Measurements from ENCODE around the gene UNC5A. TPM values are rescaled to one million over a fixed set of nuclear protein-coding genes. Genes with fewer than 3 reads are reported as not detected.

The UNC5A gene
- total RNA-seq, 1 donor from 2014 or later, result not detected

GRCh38 chr5:176816791-176817347, 6.5 kb downstream of the UNC5A start:
- H3K9me3 ChIP-seq, result no peaks in the 10 kb centered on the region
- TF ChIP-seq POLR2A (IDR thresholded peaks at IDR 0.05) (no peak), POLR2AphosphoS5 (IDR thresholded peaks at IDR 0.05; ENCODE audit: insufficient read depth in 1 of 2, low read depth in 1 of 2) (no peak)
- TF ChIP-seq, protein P1, sequence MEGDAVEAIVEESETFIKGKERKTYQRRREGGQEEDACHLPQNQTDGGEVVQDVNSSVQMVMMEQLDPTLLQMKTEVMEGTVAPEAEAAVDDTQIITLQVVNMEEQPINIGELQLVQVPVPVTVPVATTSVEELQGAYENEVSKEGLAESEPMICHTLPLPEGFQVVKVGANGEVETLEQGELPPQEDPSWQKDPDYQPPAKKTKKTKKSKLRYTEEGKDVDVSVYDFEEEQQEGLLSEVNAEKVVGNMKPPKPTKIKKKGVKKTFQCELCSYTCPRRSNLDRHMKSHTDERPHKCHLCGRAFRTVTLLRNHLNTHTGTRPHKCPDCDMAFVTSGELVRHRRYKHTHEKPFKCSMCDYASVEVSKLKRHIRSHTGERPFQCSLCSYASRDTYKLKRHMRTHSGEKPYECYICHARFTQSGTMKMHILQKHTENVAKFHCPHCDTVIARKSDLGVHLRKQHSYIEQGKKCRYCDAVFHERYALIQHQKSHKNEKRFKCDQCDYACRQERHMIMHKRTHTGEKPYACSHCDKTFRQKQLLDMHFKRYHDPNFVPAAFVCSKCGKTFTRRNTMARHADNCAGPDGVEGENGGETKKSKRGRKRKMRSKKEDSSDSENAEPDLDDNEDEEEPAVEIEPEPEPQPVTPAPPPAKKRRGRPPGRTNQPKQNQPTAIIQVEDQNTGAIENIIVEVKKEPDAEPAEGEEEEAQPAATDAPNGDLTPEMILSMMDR (IDR thresholded peaks at IDR 0.05), result no peak
- no peaks in the 10 kb centered on the region for H3K27me3 ChIP-seq
- peak overlapping the region in 1 of 2 donors; percentile 33 for H3K4me3 ChIP-seq
- peaks cover 17% of the 10 kb centered on the region for H3K4me1 ChIP-seq
- H3K27ac ChIP-seq, result no peak overlapping the region
- DNase-seq (ENCODE audit: extremely low spot score in 2 of 2), result no peak
- intact Hi-C loops (cut with DNase I), result no loop called here
- no peaks in the 10 kb centered on the region for H3K36me3 ChIP-seq

GRCh38 chr5:176817369-176817840, 7.0 kb downstream of the UNC5A start:
- TF ChIP-seq, protein P1 (IDR thresholded peaks at IDR 0.05), result no peak
- TF ChIP-seq POLR2AphosphoS5 (IDR thresholded peaks at IDR 0.05; ENCODE audit: insufficient read depth in 1 of 2, low read depth in 1 of 2), result no peak
- TF ChIP-seq POLR2A (IDR thresholded peaks at IDR 0.05), result no peak
- intact Hi-C loops (cut with DNase I), result no loop called here
- Histone ChIP-seq H3K9me3 (no peaks in the 10 kb centered on the region), H3K27ac (no peak overlapping the region), H3K4me3 (peak overlapping the region; percentile 21 to 33), H3K4me1 (peaks cover 17% of the 10 kb centered on the region), H3K27me3 (no peaks in the 10 kb centered on the region), H3K36me3 (no peaks in the 10 kb centered on the region)
- no peak for DNase-seq (ENCODE audit: extremely low spot score in 2 of 2)

- intact Hi-C loops (cut with DNase I), result no loop called here
- Histone ChIP-seq H3K4me3 (peak overlapping the region; percentile 21 to 33), H3K36me3 (no peaks in the 10 kb centered on the region), H3K9me3 (no peaks in the 10 kb centered on the region), H3K4me1 (peaks cover 17% of the 10 kb centered on the region), H3K27me3 (no peaks in the 10 kb centered on the region), H3K27ac (no peak overlapping the region)
- no peak for TF ChIP-seq POLR2A (IDR thresholded peaks at IDR 0.05)
- no peak for TF ChIP-seq POLR2AphosphoS5 (IDR thresholded peaks at IDR 0.05; ENCODE audit: insufficient read depth in 1 of 2, low read depth in 1 of 2)
- TF ChIP-seq, protein P1 (IDR thresholded peaks at IDR 0.05), result no peak
- no peak for DNase-seq (ENCODE audit: extremely low spot score in 2 of 2)
These were observed 7.5 kb downstream of the UNC5A start for GRCh38 chr5:176817841-176818377.

GRCh38 chr5:176818391-176819098, 8.2 kb downstream of the UNC5A start:
- Histone ChIP-seq H3K4me1 (peaks cover 17% of the 10 kb centered on the region), H3K4me3 (no peak overlapping the region), H3K9me3 (no peaks in the 10 kb centered on the region), H3K36me3 (no peaks in the 10 kb centered on the region), H3K27me3 (no peaks in the 10 kb centered on the region), H3K27ac (no peak overlapping the region)
- intact Hi-C loops (cut with DNase I), result no loop called here
- TF ChIP-seq, protein P1 (IDR thresholded peaks at IDR 0.05), result no peak
- TF ChIP-seq POLR2AphosphoS5 (IDR thresholded peaks at IDR 0.05; ENCODE audit: insufficient read depth in 1 of 2, low read depth in 1 of 2) (no peak), POLR2A (IDR thresholded peaks at IDR 0.05) (no peak)
- DNase-seq (ENCODE audit: extremely low spot score in 2 of 2), result no peak

- Histone ChIP-seq H3K27ac (no peak overlapping the region), H3K4me3 (no peak overlapping the region), H3K36me3 (no peaks in the 10 kb centered on the region), H3K27me3 (no peaks in the 10 kb centered on the region), H3K4me1 (peaks cover 17% of the 10 kb centered on the region), H3K9me3 (no peaks in the 10 kb centered on the region)
- intact Hi-C loops (cut with DNase I), result no loop called here
- TF ChIP-seq, protein P1 (IDR thresholded peaks at IDR 0.05), result no peak
- no peak for TF ChIP-seq POLR2A (IDR thresholded peaks at IDR 0.05)
- no peak for TF ChIP-seq POLR2AphosphoS5 (IDR thresholded peaks at IDR 0.05; ENCODE audit: insufficient read depth in 1 of 2, low read depth in 1 of 2)
- no peak for DNase-seq (ENCODE audit: extremely low spot score in 2 of 2)
These were observed 9.1 kb downstream of the UNC5A start for GRCh38 chr5:176819476-176819875.
